C4-2B (cell line): ENCODE measurements around the gene CPN2.

Experiments
- ZFX ChIP-seq: fragments of 450-650 bp; IDR thresholded peaks from 2 replicates; pipeline ENCODE4 v1.6.1; 2017
- TF ChIP-seq, protein P1 (sequence below): fragments of 450-650 bp; conservative IDR thresholded peaks from 2 replicates; pipeline ENCODE4 v1.5.1; 2017; ENCODE audit warnings: mild to moderate bottlenecking

GRCh38 chr3:194318511-194319161 lies 32.5 kb downstream of the CPN2 start:
- TF ChIP-seq, protein P1, sequence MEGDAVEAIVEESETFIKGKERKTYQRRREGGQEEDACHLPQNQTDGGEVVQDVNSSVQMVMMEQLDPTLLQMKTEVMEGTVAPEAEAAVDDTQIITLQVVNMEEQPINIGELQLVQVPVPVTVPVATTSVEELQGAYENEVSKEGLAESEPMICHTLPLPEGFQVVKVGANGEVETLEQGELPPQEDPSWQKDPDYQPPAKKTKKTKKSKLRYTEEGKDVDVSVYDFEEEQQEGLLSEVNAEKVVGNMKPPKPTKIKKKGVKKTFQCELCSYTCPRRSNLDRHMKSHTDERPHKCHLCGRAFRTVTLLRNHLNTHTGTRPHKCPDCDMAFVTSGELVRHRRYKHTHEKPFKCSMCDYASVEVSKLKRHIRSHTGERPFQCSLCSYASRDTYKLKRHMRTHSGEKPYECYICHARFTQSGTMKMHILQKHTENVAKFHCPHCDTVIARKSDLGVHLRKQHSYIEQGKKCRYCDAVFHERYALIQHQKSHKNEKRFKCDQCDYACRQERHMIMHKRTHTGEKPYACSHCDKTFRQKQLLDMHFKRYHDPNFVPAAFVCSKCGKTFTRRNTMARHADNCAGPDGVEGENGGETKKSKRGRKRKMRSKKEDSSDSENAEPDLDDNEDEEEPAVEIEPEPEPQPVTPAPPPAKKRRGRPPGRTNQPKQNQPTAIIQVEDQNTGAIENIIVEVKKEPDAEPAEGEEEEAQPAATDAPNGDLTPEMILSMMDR, result no peak
- TF ChIP-seq ZFX, result no peak
